GM21360 (cell line): Measurements from ENCODE around the gene SLC39A10.

ENCODE experiments used
- ATAC-seq: cut with Tn5 transposase; IDR thresholded peaks from one replicate; pipeline ENCODE4 v1.9.1; 2021; ENCODE audit warnings: mild to moderate bottlenecking, moderate library complexity; ENCODE audit not compliant: unreplicated experiment

The SLC39A10 gene

GRCh38 chr2:195782156-195782555, 125.1 kb downstream of the SLC39A10 start:
- no peak for ATAC-seq
